Frontal cortex (tissue), 4 donors: Measurements from ENCODE around the gene ITPR1. TPM values are rescaled to one million over a fixed set of nuclear protein-coding genes. Genes with fewer than 3 reads are reported as not detected.

Experiments used
- DNase-seq, 2 donors: peaks; one replicate each; pipeline ENCODE4 v3.0.0; 2012; ENCODE audit warnings: low spot score in 2 of 2
- FAIRE-seq: peaks from 2 replicates; lab custom pipeline; 2012; peaks lifted over from hg19 to GRCh38; lab: Jason Lieb, UNC
- total RNA-seq: library from RNA; depleted of rRNA; stranded (reverse); fragments of >200 nt; gene quantifications from one replicate; pipeline ENCODE4 v1.2.3, GENCODE V29; 2014
- donor health status: control.
- donor health status: control.
- donor health status: control.

ITPR1 gene
- total RNA-seq, 1 donor from 2014 or later, result 70.9 TPM

GRCh38 chr3:4850211-4850927 lies 357.2 kb downstream of the ITPR1 start:
- FAIRE-seq (no peak), DNase-seq (no peak)

GRCh38 chr3:4850928-4851265 lies 357.7 kb downstream of the ITPR1 start:
- no peak for DNase-seq
- no peak for FAIRE-seq

- FAIRE-seq (no peak), DNase-seq (no peak)
Measured at GRCh38 chr3:4852780-4853748, 359.9 kb downstream of the ITPR1 start.

- DNase-seq (no peak), FAIRE-seq (no peak)
Measured at GRCh38 chr3:4853749-4854140, 360.6 kb downstream of the ITPR1 start.

GRCh38 chr3:4855676-4856075 lies 362.5 kb downstream of the ITPR1 start:
- FAIRE-seq, result no peak
- DNase-seq, result no peak

GRCh38 chr3:4856136-4856535 lies 363.0 kb downstream of the ITPR1 start:
- no peak for DNase-seq
- FAIRE-seq, result no peak

- DNase-seq (no peak), FAIRE-seq (no peak)
Measured at GRCh38 chr3:4856564-4856963, 363.4 kb downstream of the ITPR1 start.

GRCh38 chr3:4856986-4857385 lies 363.8 kb downstream of the ITPR1 start:
- no peak for DNase-seq
- FAIRE-seq, result no peak

- DNase-seq, result no peak
- no peak for FAIRE-seq
Measured at GRCh38 chr3:4859788-4860187, 366.6 kb downstream of the ITPR1 start.

GRCh38 chr3:4862973-4863372 lies 369.8 kb downstream of the ITPR1 start:
- DNase-seq (no peak), FAIRE-seq (no peak)

GRCh38 chr3:4864503-4864902 lies 371.4 kb downstream of the ITPR1 start:
- DNase-seq (no peak), FAIRE-seq (no peak)

GRCh38 chr3:4865714-4866113 lies 372.6 kb downstream of the ITPR1 start:
- DNase-seq (no peak), FAIRE-seq (no peak)

GRCh38 chr3:4866866-4867265 lies 373.7 kb downstream of the ITPR1 start:
- FAIRE-seq, result no peak

GRCh38 chr3:4877173-4877787 lies 384.1 kb downstream of the ITPR1 start:
- no peak for FAIRE-seq
- DNase-seq, result no peak

More at GRCh38 chr3:4866866-4867265, 373.7 kb downstream of the ITPR1 start:
- no peak for DNase-seq

- no peak for FAIRE-seq
- DNase-seq, result no peak
Measured at GRCh38 chr3:4880850-4881249, 387.7 kb downstream of the ITPR1 start.

GRCh38 chr3:4882548-4882947 lies 389.4 kb downstream of the ITPR1 start:
- DNase-seq (no peak), FAIRE-seq (no peak)

GRCh38 chr3:4883011-4883410 lies 389.9 kb downstream of the ITPR1 start:
- FAIRE-seq, result no peak
- no peak for DNase-seq

GRCh38 chr3:4884888-4885287 lies 391.7 kb downstream of the ITPR1 start:
- FAIRE-seq, result no peak

GRCh38 chr3:4885316-4885715 lies 392.2 kb downstream of the ITPR1 start:
- FAIRE-seq (no peak), DNase-seq (no peak)

More at GRCh38 chr3:4884888-4885287, 391.7 kb downstream of the ITPR1 start:
- DNase-seq, result no peak

- DNase-seq (no peak), FAIRE-seq (no peak)
Measured at GRCh38 chr3:4886448-4886847, 393.3 kb downstream of the ITPR1 start.

- FAIRE-seq (no peak), DNase-seq (no peak)
Measured at GRCh38 chr3:4887177-4887576, 394.0 kb downstream of the ITPR1 start.
